ENCODE measurements around the gene SALL3.

Gene SALL3

DNA sequence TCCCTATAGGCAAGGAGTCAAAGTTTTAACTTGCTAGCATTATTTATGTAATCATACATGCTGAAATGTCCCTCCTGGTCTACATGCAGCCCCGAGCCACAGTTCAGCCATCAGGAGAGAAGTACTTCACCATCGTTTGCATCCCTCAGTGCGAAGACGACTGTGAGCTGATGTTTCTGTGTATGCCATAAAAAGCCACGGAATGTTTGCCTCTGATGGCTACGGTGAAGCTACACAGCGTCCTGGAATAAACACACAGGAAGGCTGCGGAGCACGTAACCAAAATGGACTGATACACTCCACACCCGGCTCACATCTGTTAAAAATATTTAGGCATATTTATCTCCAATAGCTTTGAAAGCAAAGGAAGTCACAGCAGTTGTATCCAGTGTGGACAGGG, 4.3 kb upstream of the SALL3 start:
- TF ChIP-seq, protein P1, sequence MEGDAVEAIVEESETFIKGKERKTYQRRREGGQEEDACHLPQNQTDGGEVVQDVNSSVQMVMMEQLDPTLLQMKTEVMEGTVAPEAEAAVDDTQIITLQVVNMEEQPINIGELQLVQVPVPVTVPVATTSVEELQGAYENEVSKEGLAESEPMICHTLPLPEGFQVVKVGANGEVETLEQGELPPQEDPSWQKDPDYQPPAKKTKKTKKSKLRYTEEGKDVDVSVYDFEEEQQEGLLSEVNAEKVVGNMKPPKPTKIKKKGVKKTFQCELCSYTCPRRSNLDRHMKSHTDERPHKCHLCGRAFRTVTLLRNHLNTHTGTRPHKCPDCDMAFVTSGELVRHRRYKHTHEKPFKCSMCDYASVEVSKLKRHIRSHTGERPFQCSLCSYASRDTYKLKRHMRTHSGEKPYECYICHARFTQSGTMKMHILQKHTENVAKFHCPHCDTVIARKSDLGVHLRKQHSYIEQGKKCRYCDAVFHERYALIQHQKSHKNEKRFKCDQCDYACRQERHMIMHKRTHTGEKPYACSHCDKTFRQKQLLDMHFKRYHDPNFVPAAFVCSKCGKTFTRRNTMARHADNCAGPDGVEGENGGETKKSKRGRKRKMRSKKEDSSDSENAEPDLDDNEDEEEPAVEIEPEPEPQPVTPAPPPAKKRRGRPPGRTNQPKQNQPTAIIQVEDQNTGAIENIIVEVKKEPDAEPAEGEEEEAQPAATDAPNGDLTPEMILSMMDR (conservative IDR thresholded peaks at IDR 0.05; ENCODE audit: low read length) = no peak

DNA sequence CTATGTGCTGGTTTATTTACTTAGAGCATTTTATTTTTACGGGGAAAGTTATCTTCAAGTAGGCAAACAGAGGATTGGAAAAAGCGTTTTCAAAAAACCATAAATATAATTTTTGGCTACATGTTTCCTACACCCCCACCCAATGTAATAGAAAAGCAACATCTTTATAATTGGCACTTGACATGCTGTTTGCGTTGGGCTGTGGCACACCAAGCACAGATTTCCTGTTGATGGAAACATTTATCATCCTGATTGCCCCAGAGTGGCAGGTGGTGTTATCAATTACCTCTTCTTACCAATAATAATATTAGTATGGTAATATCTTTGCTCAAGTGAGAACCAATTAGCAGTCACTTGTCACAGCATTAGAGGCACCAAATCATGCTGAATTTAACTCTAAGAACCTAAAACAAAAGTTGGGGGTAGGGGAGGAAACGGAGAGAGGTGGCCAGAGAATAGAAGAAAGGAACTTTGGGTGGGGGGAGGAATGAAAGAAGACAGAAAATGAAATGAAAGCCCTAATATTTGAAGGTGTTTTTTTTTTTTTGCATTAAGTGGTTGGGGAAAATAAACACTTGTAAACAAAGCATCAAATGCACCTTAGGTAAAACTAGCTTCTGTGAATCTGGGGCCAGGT, 3.8 kb upstream of the SALL3 start:
- TF ChIP-seq, protein P1 (conservative IDR thresholded peaks at IDR 0.05; ENCODE audit: low read length) = no peak
- no peak for DNase-seq (ENCODE audit: low read depth)
- H3K4me3 ChIP-seq (ENCODE audit: low read length) = no peak overlapping the region

More for the DNA sequence above, 4.3 kb upstream of the SALL3 start:
- no peak overlapping the region for H3K4me3 ChIP-seq (ENCODE audit: low read length)
- DNase-seq (ENCODE audit: low read depth) = no peak

DNA sequence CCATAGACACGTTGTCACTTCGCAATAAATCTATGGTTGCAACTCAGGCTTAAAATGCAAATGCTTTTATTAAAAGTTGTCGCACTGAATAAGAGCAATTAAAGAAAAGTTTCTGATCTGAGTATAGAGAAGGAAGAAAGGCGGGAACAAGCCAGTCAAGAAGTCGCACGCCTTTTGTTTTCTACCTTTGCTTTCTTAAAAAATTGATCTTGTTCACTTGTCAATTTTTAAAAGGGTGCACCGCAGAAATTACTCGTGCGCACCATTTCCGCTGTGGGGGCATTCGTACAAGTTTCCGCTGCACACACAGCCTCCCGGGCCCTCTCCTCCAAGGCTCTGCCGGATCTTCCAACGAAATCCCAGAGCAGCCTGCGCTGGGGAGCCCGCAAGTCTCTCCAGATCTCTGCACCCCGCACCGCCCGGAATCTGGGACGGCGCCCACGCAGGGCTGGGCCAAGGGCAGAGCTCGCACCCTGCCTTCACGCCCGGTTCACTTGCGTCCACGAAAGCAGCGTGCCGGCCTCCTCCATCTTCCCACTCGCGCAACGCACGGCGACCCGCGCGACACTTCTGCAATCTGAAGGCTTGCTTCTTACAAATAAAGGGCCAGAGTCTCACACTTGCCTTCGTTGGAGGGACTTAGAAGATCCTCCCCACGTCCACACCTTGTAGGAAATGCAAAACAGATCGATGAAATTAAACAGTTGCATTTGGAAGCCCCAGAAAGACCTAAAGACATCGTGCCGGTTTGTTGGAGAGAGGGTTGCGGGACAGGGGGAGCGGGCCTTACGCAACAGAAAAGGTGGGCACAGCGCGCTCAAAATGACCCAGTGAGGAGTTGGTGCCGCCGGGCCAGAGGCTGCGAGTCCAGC, 2.6 kb upstream of the SALL3 start:
- DNase-seq (ENCODE audit: low read depth) = no peak
- H3K4me3 ChIP-seq (ENCODE audit: low read length) = no peak overlapping the region

DNA sequence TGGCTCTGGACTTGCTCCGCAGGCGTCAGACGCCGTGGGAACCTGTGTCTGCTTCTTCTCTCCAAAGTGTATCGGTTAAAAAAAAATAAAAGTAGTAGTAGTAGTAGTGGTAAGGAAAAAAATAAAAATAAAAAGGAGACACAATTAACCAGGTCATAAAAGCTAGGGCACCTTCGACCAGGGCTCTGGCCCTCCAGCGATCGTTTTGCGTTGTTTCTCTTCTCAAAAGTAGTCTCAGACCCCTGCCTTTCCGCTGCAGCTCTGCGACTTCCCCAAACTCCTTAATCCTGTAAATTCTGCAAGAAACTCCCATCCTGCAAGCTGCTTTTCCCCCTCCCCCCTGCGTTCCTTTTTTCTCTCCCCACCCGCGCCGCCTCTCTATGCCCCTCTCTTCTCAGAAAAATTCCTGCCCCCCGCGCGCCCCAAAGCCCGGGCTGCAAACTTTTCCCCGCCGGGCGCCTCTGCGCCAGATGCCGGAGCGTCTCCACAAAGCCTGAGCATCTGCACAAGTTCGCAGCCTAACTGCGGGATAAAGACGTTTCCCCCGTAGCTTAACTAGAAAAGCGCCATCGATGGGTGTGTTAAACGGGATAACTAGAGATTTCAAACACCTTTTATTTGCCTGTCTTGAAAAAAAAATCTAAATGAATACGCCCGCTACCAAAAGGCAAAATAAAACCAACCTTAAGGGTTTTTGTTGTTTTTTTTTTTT, 1.8 kb upstream of the SALL3 start:
- TF ChIP-seq, protein P1 (conservative IDR thresholded peaks at IDR 0.05; ENCODE audit: low read length) = no peak
- no peak for DNase-seq (ENCODE audit: low read depth)
- no peak overlapping the region for H3K4me3 ChIP-seq (ENCODE audit: low read length)

More for the DNA sequence above, 2.6 kb upstream of the SALL3 start:
- TF ChIP-seq, protein P1 (conservative IDR thresholded peaks at IDR 0.05; ENCODE audit: low read length) = no peak

DNA sequence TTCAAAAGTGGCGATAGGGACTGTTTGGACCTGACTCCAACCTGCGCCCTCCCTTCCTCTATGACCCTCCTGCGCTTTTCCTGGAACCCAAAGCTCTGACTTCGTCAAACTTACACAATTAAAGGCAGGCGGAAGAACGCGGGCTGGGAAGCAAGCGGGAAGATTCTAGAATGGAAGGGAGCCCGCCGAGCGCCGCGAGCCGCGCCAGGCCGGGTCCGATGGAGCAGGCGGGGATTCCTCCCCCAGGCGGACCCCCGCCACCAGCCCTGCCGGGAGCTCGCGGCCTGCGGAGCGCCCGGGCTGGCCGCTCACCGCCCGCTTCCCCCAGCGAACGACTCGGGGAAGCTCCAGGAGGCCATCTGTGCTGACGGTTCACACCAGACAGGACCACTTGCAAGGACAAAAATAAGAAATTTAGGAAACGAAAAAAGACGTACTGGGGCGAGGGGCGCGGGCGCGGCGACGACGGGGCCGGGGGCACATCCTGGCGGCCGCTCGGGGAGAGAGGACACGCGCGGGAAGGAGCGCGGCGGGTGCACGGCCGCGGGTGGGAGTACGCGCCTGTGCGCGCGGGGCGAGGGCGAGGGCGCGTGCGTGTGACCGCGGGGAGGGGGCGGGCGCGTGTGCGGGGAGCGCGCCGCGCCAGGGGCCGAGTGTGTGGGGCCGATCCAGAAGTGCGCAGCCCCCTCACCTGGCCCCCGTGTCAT, 1.1 kb upstream of the SALL3 start:
- TF ChIP-seq, protein P1 (conservative IDR thresholded peaks at IDR 0.05; ENCODE audit: low read length) = no peak
- no peak overlapping the region for H3K4me3 ChIP-seq (ENCODE audit: low read length)
- no peak for DNase-seq (ENCODE audit: low read depth)

DNA sequence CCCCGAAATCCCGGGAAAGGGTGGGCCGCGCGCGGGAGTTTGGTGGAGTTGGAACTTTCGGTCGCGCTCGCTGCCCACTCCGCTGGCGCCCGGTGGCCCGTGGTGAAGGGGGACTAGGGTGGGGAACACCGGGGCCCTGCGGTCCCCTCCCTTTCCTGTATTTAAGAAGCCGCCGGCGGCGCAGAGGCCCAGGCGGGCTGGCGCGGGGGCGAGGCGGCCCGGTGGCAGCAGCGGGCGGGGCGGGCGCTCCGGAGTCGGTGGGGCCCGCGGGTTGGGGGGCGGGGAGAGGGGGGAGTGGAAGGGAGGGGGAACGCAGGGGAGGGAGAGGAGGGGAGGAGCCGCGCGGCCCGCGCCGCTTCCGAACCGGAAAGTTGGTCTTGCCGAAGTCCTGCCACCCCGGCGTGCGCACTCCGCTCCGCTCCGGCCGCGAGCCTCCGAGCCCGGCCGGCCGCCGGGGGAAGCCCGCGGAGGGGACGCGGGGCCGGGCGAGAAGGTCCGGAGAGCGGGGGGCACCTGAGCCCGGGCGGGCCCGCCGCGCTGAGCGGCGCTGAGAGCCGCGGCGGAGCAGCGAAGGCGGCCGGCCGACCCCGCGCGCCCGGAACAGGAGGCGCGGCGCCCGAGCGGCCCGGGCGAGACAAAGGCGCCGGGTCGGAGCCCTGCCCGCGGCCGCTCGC, 425 bp upstream of the SALL3 start:
- DNase-seq (ENCODE audit: low read depth) = no peak
- no peak overlapping the region for H3K4me3 ChIP-seq (ENCODE audit: low read length)
- TF ChIP-seq, protein P1 (conservative IDR thresholded peaks at IDR 0.05; ENCODE audit: low read length) = no peak

Measured in AG10803 (cell line).